ENCODE measurements around the gene MCRIP1. TPM values are rescaled to one million over a fixed set of nuclear protein-coding genes. Genes with fewer than 3 reads are reported as not detected.
A peak's percentile ranks its signal among the peaks of the same experiment; 100 is the strongest.

MCRIP1 gene
- total and polyA plus RNA-seq, 2 of the 13 experiments (the other 11 are each of a cell fraction or from before 2014, with no cell fraction given), result 79.7 to 84.9 TPM

- CTCF ChIA-PET (ENCODE audit: low intra/inter-chr PET ratio, low total read pairs), result no interaction called here
- ATAC-seq, result no peak
- intact Hi-C loops (cut with micrococcal nuclease; ENCODE audit: unreplicated experiment), result no loop called here
- no TSS peak for BruUV-seq (replicated peaks)
- 3% methylated on average over 8 of the region's 9 CpGs for WGBS (ENCODE audit: low lambda C conversion rate)
- POLR2A ChIA-PET, result interaction anchor here (0.7 to 8.9 kb wide), 8 partner anchors 14 to 166 kb away, joined by 3 to 40 read pairs (median 4); partner anchors contain the start of gene P4HB
- Histone ChIP-seq H3K79me2 (ENCODE audit: insufficient read depth, low read length) (no peaks in the 10 kb centered on the region), H3K36me3 (replicated peaks in 1 of 2; ENCODE audit: control insufficient read depth in 1 of 2, insufficient read depth in 2 of 2, low read length in 2 of 2) (peaks cover 0 to 1% of the 10 kb centered on the region in 2 experiments; a peak in 1 of 5 replicates), H3K4me1 (ENCODE audit: insufficient read depth, low read length) (peaks cover 69% of the 10 kb centered on the region), H3K9me3 (ENCODE audit: low read length) (no peaks in the 10 kb centered on the region), H3K27me3 (ENCODE audit: control insufficient read depth in 1 of 2, insufficient read depth in 2 of 2, low read length in 2 of 2) (no peaks in the 10 kb centered on the region; a peak in 1 of 5 replicates), H3K9ac (ENCODE audit: insufficient read depth, low read depth, low read length) (no peak overlapping the region), H3K4me2 (ENCODE audit: low read depth, low read length) (peak overlapping the region; percentile 28), H3K27ac (ENCODE audit: extremely low read length, insufficient read depth, low read length) (no peak overlapping the region), H2AFZ (ENCODE audit: low read length) (no peak overlapping the region), H4K20me1 (ENCODE audit: insufficient read depth, low read length) (no peaks in the 10 kb centered on the region; the same call in 1 of the 2 replicates), H3K4me3 (replicated peaks in 1 of 3; ENCODE audit: insufficient read depth in 1 of 3, low read depth in 2 of 3, low read length in 3 of 3) (no peak overlapping the region)
- DNase-seq (ENCODE audit: low spot score), result peak; percentile 71
- in situ Hi-C loops (cut with HindIII; ENCODE audit: extremely low pct_ligation_motif_present, low pct_unique_long_range_greater_than_20kb), result no loop called here
- peak; percentile 42 for FAIRE-seq
- TF ChIP-seq ZNF292 (CRISPR knock-in tag; IDR thresholded peaks at IDR 0.05; ENCODE audit: borderline replicate concordance, low read depth) (no peak), EP300 (IDR thresholded peaks at IDR 0.05; ENCODE audit: low read depth in 2 of 2, low read length in 2 of 2) (peak in 1 of 2 experiments; percentile 23; a peak in 1 of 4 replicates), EP300 (CRISPR knock-in tag; IDR thresholded peaks at IDR 0.05; ENCODE audit: borderline replicate concordance) (no peak), ZNF781 (CRISPR knock-in tag; IDR thresholded peaks at IDR 0.05; ENCODE audit: borderline replicate concordance, not compliant biosample characterization) (no peak), USF2 (IDR thresholded peaks at IDR 0.05; ENCODE audit: low read depth, low read length) (no peak), USF2 (CRISPR knock-in tag; IDR thresholded peaks at IDR 0.05; ENCODE audit: borderline replicate concordance) (no peak), RXRA (CRISPR knock-in tag; IDR thresholded peaks at IDR 0.05) (peak; percentile 36; the same call in 1 of the 2 replicates), SAP130 (CRISPR knock-in tag; IDR thresholded peaks at IDR 0.05; ENCODE audit: low read depth) (0 out of 2 replicates have a peak, but pooled peaks have one; percentile 15), PRMT3 (CRISPR knock-in tag; IDR thresholded peaks at IDR 0.05; ENCODE audit: borderline replicate concordance, low read depth) (no peak), SOX6 (IDR thresholded peaks at IDR 0.05) (no peak), SOX6 (CRISPR knock-in tag; IDR thresholded peaks at IDR 0.05) (peak; percentile 35; the same call in 1 of the 2 replicates), HOXA3 (CRISPR knock-in tag; IDR thresholded peaks at IDR 0.05) (peak; percentile 31; the same call in 1 of the 2 replicates), SKIL (CRISPR knock-in tag; IDR thresholded peaks at IDR 0.05; ENCODE audit: borderline replicate concordance) (no peak), STAT5B (CRISPR knock-in tag; IDR thresholded peaks at IDR 0.05) (no peak), CEBPB (IDR thresholded peaks at IDR 0.05; ENCODE audit: borderline replicate concordance, low read depth, low read length) (peak; percentile 89), GFI1 (CRISPR knock-in tag; IDR thresholded peaks at IDR 0.05; ENCODE audit: borderline replicate concordance) (no peak), CEBPG (CRISPR knock-in tag; IDR thresholded peaks at IDR 0.05) (peak; percentile 82; the same call in 1 of the 2 replicates), GATAD1 (CRISPR knock-in tag; IDR thresholded peaks at IDR 0.05) (no peak), HDAC2 (CRISPR knock-in tag; IDR thresholded peaks at IDR 0.05) (peak; percentile 56; the same call in 1 of the 2 replicates)
- TF ChIP-seq, protein P1, sequence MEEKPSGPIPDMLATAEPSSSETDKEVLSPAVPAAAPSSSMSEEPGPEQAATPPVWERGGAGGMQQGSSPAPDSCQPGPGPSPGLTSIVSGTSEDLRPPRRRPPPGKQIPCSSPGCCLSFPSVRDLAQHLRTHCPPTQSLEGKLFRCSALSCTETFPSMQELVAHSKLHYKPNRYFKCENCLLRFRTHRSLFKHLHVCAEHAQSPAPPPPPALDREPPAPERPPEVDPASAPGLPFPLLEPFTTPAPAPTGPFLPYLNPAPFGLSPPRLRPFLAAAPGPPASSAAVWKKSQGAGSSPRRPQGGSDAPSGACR (CRISPR knock-in tag; IDR thresholded peaks at IDR 0.05), result no peak
These were observed 4.5 kb upstream of the MCRIP1 start for GRCh38 chr17:81837641-81838040.
